ENCODE measurements around the gene SECISBP2.
A peak's percentile ranks its signal among the peaks of the same experiment; 100 is the strongest.
"Not testable (repeated sequence)": the region's sequence is repeated elsewhere in the genome, so short reads cannot be mapped to it uniquely, and the experiment has no call there.

SECISBP2 gene

GRCh38 chr9:89342213-89342612 is 23.9 kb downstream of the SECISBP2 start:
- TF ChIP-seq, protein P1, sequence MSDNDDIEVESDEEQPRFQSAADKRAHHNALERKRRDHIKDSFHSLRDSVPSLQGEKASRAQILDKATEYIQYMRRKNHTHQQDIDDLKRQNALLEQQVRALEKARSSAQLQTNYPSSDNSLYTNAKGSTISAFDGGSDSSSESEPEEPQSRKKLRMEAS (IDR thresholded peaks at IDR 0.05; ENCODE audit: low read depth, low read length): no peak
- no peak overlapping the region for H3K4me3 ChIP-seq (ENCODE audit: low read depth, low read length)
- DNase-seq (ENCODE audit: low read depth): peak; percentile 23

DNA sequence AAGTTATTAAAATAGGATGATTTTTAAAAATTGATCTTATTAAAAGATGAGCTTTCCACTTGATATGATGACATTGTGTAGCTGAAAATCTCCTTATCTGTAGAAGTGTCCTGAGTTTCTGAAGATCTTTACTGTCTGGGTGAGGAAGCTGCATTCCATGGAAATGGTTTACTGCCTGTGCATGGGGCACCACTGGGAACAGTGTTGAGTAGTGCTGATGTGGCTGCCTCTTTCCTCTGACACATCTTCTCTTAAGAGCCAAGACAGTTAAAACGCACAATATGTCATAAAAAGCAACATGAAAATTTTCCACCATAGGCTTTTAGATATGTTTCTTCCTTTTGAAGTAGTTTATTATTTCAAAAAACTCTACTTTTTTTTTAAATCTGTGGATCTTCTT is 24.6 kb downstream of the SECISBP2 start:
- H3K4me3 ChIP-seq (ENCODE audit: low read depth, low read length): no peak overlapping the region
- no peak for TF ChIP-seq CTCF (IDR thresholded peaks at IDR 0.05; ENCODE audit: low read depth, low read length)
- no peak for TF ChIP-seq MYC (IDR thresholded peaks at IDR 0.05; ENCODE audit: low read depth, low read length)
- TF ChIP-seq, protein P1 (IDR thresholded peaks at IDR 0.05; ENCODE audit: low read depth, low read length): no peak
- TF ChIP-seq POLR2A (IDR thresholded peaks at IDR 0.05; ENCODE audit: extremely low read depth, insufficient read length): no peak

GRCh38 chr9:89343812-89344211 is 25.5 kb downstream of the SECISBP2 start:
- H3K4me3 ChIP-seq (ENCODE audit: low read depth, low read length); DNase-seq (ENCODE audit: low read depth): not testable (repeated sequence)

More for the DNA sequence above, 24.6 kb downstream of the SECISBP2 start:
- no peak for DNase-seq (ENCODE audit: low read depth)

DNA sequence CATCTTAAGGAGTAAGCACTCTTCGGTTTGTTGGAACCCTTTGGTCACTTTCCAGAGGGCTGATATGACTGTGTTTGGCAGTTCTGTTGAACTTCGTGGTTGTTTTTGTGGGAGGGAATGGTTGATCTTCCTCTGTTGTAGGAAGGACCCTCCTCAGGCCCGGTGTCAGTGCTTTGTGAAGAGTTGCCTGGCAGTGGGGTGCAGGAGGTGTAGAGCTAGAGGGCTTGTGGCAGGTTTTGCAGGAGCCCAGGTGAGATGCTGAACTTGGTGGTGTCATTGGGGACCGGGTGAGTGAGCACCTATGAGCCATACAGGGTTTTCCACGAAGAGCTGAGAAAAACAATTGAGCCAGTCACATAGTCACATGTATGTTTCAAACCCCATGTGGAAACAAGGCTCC is 27.2 kb downstream of the SECISBP2 start:
- no peak for TF ChIP-seq POLR2A (IDR thresholded peaks at IDR 0.05; ENCODE audit: extremely low read depth, insufficient read length)
- TF ChIP-seq, protein P1 (IDR thresholded peaks at IDR 0.05; ENCODE audit: low read depth, low read length): no peak
- TF ChIP-seq MYC (IDR thresholded peaks at IDR 0.05; ENCODE audit: low read depth, low read length): no peak
- DNase-seq (ENCODE audit: low read depth): no peak
- no peak overlapping the region for H3K4me3 ChIP-seq (ENCODE audit: low read depth, low read length)

DNA sequence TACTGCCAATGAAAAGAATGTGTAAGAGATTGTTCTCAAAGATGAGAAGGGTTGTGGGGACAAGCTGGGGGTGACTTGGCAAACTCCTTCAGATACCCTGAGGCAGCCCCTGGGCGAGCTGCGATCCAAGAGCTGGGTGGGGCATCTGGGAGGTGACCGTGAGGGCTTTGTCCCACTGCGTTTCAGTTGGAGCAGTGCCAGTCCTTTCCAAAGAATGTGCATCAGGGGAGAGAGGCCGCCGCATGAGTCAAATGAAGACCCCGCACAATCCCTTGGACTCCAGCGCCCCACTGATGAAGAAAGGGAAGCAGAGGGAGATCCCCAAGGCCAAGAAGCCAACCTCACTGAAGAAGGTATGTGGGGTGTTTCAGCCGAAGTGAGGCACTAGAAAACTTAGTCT is 28.4 kb downstream of the SECISBP2 start:
- DNase-seq (ENCODE audit: low read depth): no peak
- TF ChIP-seq MYC (IDR thresholded peaks at IDR 0.05; ENCODE audit: low read depth, low read length) (no peak), CTCF (IDR thresholded peaks at IDR 0.05; ENCODE audit: low read depth, low read length) (no peak), POLR2A (IDR thresholded peaks at IDR 0.05; ENCODE audit: extremely low read depth, insufficient read length) (no peak)
- TF ChIP-seq, protein P1 (IDR thresholded peaks at IDR 0.05; ENCODE audit: low read depth, low read length): no peak
- no peak overlapping the region for H3K4me3 ChIP-seq (ENCODE audit: low read depth, low read length)

DNA sequence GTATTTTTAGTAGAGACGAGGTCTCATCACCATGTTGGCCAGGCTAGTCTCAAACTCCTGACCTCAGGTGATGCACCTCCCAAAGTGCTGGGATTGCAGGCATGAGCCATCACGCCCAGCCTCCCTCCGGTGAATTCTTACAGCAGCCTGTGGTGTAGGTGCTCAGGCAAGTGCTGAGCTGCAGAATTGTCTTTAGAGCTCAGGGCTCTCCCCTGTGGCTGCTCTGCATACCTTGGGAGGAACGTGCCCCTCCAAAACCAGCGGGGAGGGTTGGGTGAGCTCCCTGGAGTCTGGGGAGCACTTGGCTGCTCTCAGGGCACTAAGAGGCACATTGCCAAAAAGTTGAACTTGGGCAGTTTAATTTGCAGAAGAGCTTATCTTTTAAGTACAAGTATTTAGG is 29.4 kb downstream of the SECISBP2 start:
- DNase-seq (ENCODE audit: low read depth): no peak
- no peak overlapping the region for H3K4me3 ChIP-seq (ENCODE audit: low read depth, low read length)
- TF ChIP-seq POLR2A (IDR thresholded peaks at IDR 0.05; ENCODE audit: extremely low read depth, insufficient read length): no peak
- TF ChIP-seq MYC (IDR thresholded peaks at IDR 0.05; ENCODE audit: low read depth, low read length): no peak
- no peak for TF ChIP-seq CTCF (IDR thresholded peaks at IDR 0.05; ENCODE audit: low read depth, low read length)
- TF ChIP-seq, protein P1 (IDR thresholded peaks at IDR 0.05; ENCODE audit: low read depth, low read length): no peak

- no peak for DNase-seq (ENCODE audit: low read depth)
These were observed 31.3 kb downstream of the SECISBP2 start for GRCh38 chr9:89349607-89350006.

More at GRCh38 chr9:89349607-89350006, 31.3 kb downstream of the SECISBP2 start:
- TF ChIP-seq, protein P1 (IDR thresholded peaks at IDR 0.05; ENCODE audit: low read depth, low read length): no peak
- TF ChIP-seq POLR2A (IDR thresholded peaks at IDR 0.05; ENCODE audit: extremely low read depth, insufficient read length) (no peak), MYC (IDR thresholded peaks at IDR 0.05; ENCODE audit: low read depth, low read length) (no peak), CTCF (IDR thresholded peaks at IDR 0.05; ENCODE audit: low read depth, low read length) (no peak)
- H3K4me3 ChIP-seq (ENCODE audit: low read depth, low read length): no peak overlapping the region

Measured in NB4 (cell line).